IMR-90 (cell line): ENCODE results near the gene TMEM63C. TPM values are rescaled to one million over a fixed set of nuclear protein-coding genes. Genes with fewer than 3 reads are reported as not detected.

Experiments
- ATAC-seq: fragments of 200-7000 bp; cut with Tn5 transposase; 2 replicates; pipeline ENCODE4 v1.9.1; 2020; ENCODE audit warnings: low read depth, mild to moderate bottlenecking, moderate library complexity
- BruUV-seq: library from RNA; stranded (reverse); fragments of 400-500 nt; replicated peaks from 2 replicates; lab custom pipeline; 2021; lab: Mats Ljungman, UMichigan
- CTCF ChIA-PET: fragments of 300-600 bp; formaldehyde crosslinking; extraction: SDS; loops from one replicate; lab custom pipeline; 2021; ENCODE audit warnings: antibody characterized with exemption; lab: Yijun Ruan, JAX
- POLR2A ChIA-PET: fragments of 300-600 bp; sonication (Branson Sonifier 250); formaldehyde crosslinking; loops from one replicate; lab custom pipeline; 2022; ENCODE audit warnings: antibody characterized with exemption; ENCODE audit not compliant: unreplicated experiment; lab: Charles Lee
- DNase-seq: peaks from one replicate; pipeline ENCODE4 v3.0.0; 2013
- H2AFZ ChIP-seq: replicated peaks from 2 replicates; pipeline ENCODE3; 2013; ENCODE audit warnings: low read length, mild to moderate bottlenecking; ENCODE audit not compliant: poor library complexity
- H2AK5ac ChIP-seq: 2 replicates; pipeline ENCODE4 v1.6.1; 2013; ENCODE audit warnings: low read depth, low read length, inconsistent platforms
- H2AK9ac ChIP-seq: replicated peaks from 2 replicates; pipeline ENCODE3; 2013; ENCODE audit warnings: mild to moderate bottlenecking, low read depth, low read length, moderate library complexity; ENCODE audit not compliant: poor library complexity
- H2BK120ac ChIP-seq: 2 replicates; pipeline ENCODE4 v1.6.1; 2013; ENCODE audit warnings: low read depth, low read length, inconsistent platforms
- H2BK15ac ChIP-seq: 3 replicates; pipeline ENCODE4 v1.6.1; 2013; ENCODE audit warnings: low read depth, low read length, inconsistent platforms
- H2BK20ac ChIP-seq: 2 replicates; pipeline ENCODE4 v1.6.1; 2013; ENCODE audit warnings: low read depth, mild to moderate bottlenecking, inconsistent platforms, low read length, moderate library complexity
- H2BK5ac ChIP-seq: 2 replicates; pipeline ENCODE4 v1.6.1; 2013; ENCODE audit warnings: mild to moderate bottlenecking, low read depth, low read length, inconsistent platforms; ENCODE audit not compliant: poor library complexity, severe bottlenecking
- H3K14ac ChIP-seq: replicated peaks from 2 replicates; pipeline ENCODE4 v1.6.1; 2013; ENCODE audit warnings: low read depth, low read length, inconsistent platforms
- H3K18ac ChIP-seq: 2 replicates; pipeline ENCODE4 v1.6.1; 2013; ENCODE audit warnings: low read depth, low read length, control low read depth
- H3K23ac ChIP-seq: 2 replicates; pipeline ENCODE4 v1.6.1; 2013; ENCODE audit warnings: low read depth, low read length, inconsistent platforms
- H3K27ac ChIP-seq: 2 replicates; pipeline ENCODE4 v1.5.1; 2013; ENCODE audit warnings: mild to moderate bottlenecking, control low read depth, low read length; ENCODE audit not compliant: insufficient read depth
- H3K27me3 ChIP-seq: 2 replicates; pipeline ENCODE4 v1.6.1; 2013; ENCODE audit warnings: low read length; ENCODE audit not compliant: control insufficient read depth, insufficient read depth
- H3K36me3 ChIP-seq: 2 replicates; pipeline ENCODE4 v1.6.1; 2013; ENCODE audit warnings: low read length, mixed read lengths; ENCODE audit not compliant: control insufficient read depth, insufficient read depth
- H3K4ac ChIP-seq: 2 replicates; pipeline ENCODE4 v1.6.1; 2013; ENCODE audit warnings: low read depth, low read length, inconsistent platforms
- H3K4me1 ChIP-seq: 2 replicates; pipeline ENCODE4 v1.6.1; 2013; ENCODE audit warnings: low read length, mixed read lengths; ENCODE audit not compliant: control insufficient read depth, insufficient read depth
- H3K4me2 ChIP-seq: 2 replicates; pipeline ENCODE4 v1.6.1; 2013; ENCODE audit warnings: low read depth, mild to moderate bottlenecking, control low read depth, low read length, moderate library complexity
- H3K4me3 ChIP-seq: 2 replicates; pipeline ENCODE4 v1.5.1; 2013; ENCODE audit warnings: low read depth, mild to moderate bottlenecking, control low read depth, low read length, moderate library complexity; ENCODE audit not compliant: insufficient read depth
- H3K56ac ChIP-seq: 2 replicates; pipeline ENCODE4 v1.6.1; 2013; ENCODE audit warnings: low read length, inconsistent platforms; ENCODE audit not compliant: insufficient read depth; ENCODE audit errors: extremely low read depth
- H3K79me1 ChIP-seq, 2 experiments: 2 replicates each; pipeline ENCODE4 v1.6.1; 2013; ENCODE audit warnings: low read length in 2 of 2, inconsistent platforms in 1 of 2, low read depth in 1 of 2
- H3K9ac ChIP-seq: 2 replicates; pipeline ENCODE4 v1.6.1; 2013; ENCODE audit warnings: low read depth, low read length, control low read depth
- H3K9me1 ChIP-seq: 2 replicates; pipeline ENCODE4 v1.6.1; 2013; ENCODE audit warnings: low read length, inconsistent platforms; ENCODE audit not compliant: insufficient read depth
- H3K9me3 ChIP-seq: 2 replicates; pipeline ENCODE4 v1.6.1; 2013; ENCODE audit warnings: low read length; ENCODE audit not compliant: control insufficient read depth, insufficient read depth
- H4K20me1 ChIP-seq: 2 replicates; pipeline ENCODE4 v1.6.1; 2013; ENCODE audit warnings: low read length, inconsistent platforms; ENCODE audit not compliant: insufficient read depth
- H4K5ac ChIP-seq: 2 replicates; pipeline ENCODE4 v1.6.1; 2013; ENCODE audit warnings: mild to moderate bottlenecking, low read depth, low read length, control low read depth
- H4K8ac ChIP-seq, 2 experiments: 2 replicates each; pipeline ENCODE4 v1.6.1; 2013; ENCODE audit warnings: low read depth in 2 of 2, low read length in 2 of 2, control low read depth in 1 of 2, inconsistent platforms in 1 of 2
- H4K91ac ChIP-seq: 2 replicates; pipeline ENCODE4 v1.6.1; 2013; ENCODE audit warnings: low read depth, low read length, inconsistent platforms; ENCODE audit not compliant: insufficient read depth
- CHD1 ChIP-seq: IDR thresholded peaks from 2 replicates; pipeline ENCODE4 v1.6.1; 2012; ENCODE audit warnings: low read depth, low read length, improper control_type of control experiment
- MAFK ChIP-seq: IDR thresholded peaks from 2 replicates; pipeline ENCODE4 v1.6.1; 2012; ENCODE audit warnings: low read depth, low read length, improper control_type of control experiment
- POLR2A ChIP-seq: IDR thresholded peaks from 2 replicates; pipeline ENCODE4 v1.6.1; 2012; ENCODE audit warnings: mild to moderate bottlenecking, low read depth, low read length
- RAD21 ChIP-seq: IDR thresholded peaks from 2 replicates; pipeline ENCODE4 v1.6.1; 2012; ENCODE audit warnings: low read length, improper control_type of control experiment
- RCOR1 ChIP-seq: IDR thresholded peaks from 2 replicates; pipeline ENCODE4 v1.6.1; 2012; ENCODE audit warnings: mild to moderate bottlenecking, low read length, improper control_type of control experiment; ENCODE audit not compliant: insufficient replicate concordance
- SMC3 ChIP-seq: fragments of 150-350 bp; IDR thresholded peaks from 2 replicates; pipeline ENCODE4 v1.6.1; 2016; ENCODE audit warnings: low read depth, mild to moderate bottlenecking, antibody characterized with exemption, low read length, moderate library complexity
- WGBS, 2 experiments: methylation state at CpG; one replicate each; pipeline versions ENCODE4 v1.1.5 to v1.1.7; 2013; ENCODE audit warnings: missing lambda C conversion rate in 2 of 2; ENCODE audit not compliant: insufficient read length in 1 of 2; ENCODE audit errors: extremely low coverage in 2 of 2; 5-methylcytosine and 5-hydroxymethylcytosine counted together
- dilution Hi-C: fragments of 300-500 bp; cut with HindIII; formaldehyde crosslinking; loops from one replicate; pipeline ENCODE4 v1.14.3; 2018; ENCODE audit warnings: low sequenced_read_pairs; ENCODE audit not compliant: unreplicated experiment
- in situ Hi-C: fragments of 300-500 bp; cut with MboI; formaldehyde crosslinking; loops from 3 replicates; pipeline ENCODE4 v1.14.3; 2019; ENCODE audit warnings: low sequenced_read_pairs, inconsistent platforms, mixed read lengths
- intact Hi-C: fragments of 100-400 bp; cut with micrococcal nuclease; formaldehyde crosslinking; loops from 2 replicates; pipeline ENCODE4 v1.10.0; 2022
- polyA plus RNA-seq, 3 experiments: library from polyadenylated mRNA; depleted of rRNA; stranded (reverse); fragments of >200 nt; gene quantifications; 2 replicates each; pipeline ENCODE4 v1.2.3, GENCODE V29; 2012; ENCODE audit warnings: low replicate concordance in 1 of 3
- total RNA-seq: library from RNA; depleted of rRNA; stranded (reverse); fragments of >200 nt; gene quantifications from 2 replicates; pipeline ENCODE4 v1.2.3, GENCODE V29; 2012

TMEM63C gene
- total and polyA plus RNA-seq, 2 of the 4 experiments (the other 2 are of a cell fraction) = under 0.01 TPM; not detected in 1

- Histone ChIP-seq H3K27ac (no peak overlapping the region), H3K9me1 (no peaks in the 10 kb centered on the region), H3K27me3 (peaks cover 6% of the 10 kb centered on the region; the same call in 1 of the 2 replicates), H3K4me2 (no peak overlapping the region), H2BK5ac (no peak overlapping the region), H3K23ac (no peak overlapping the region), H3K4me3 (no peak overlapping the region), H2BK20ac (no peak overlapping the region), H3K18ac (no peak overlapping the region), H2AK5ac (no peak overlapping the region), H4K20me1 (no peaks in the 10 kb centered on the region), H2AFZ (no peak overlapping the region), H3K4ac (no peak overlapping the region), H4K91ac (no peak overlapping the region), H3K9ac (no peak overlapping the region), H2BK120ac (no peak overlapping the region), H3K4me1 (no peaks in the 10 kb centered on the region), H3K56ac (no peak overlapping the region), H3K79me1 (no peaks in the 10 kb centered on the region), H3K14ac (no peak overlapping the region), H4K8ac (no peak overlapping the region), H2AK9ac (no peak overlapping the region), H2BK15ac (no peak overlapping the region), H3K9me3 (no peaks in the 10 kb centered on the region), H4K5ac (no peak overlapping the region), H3K36me3 (no peaks in the 10 kb centered on the region)
- in situ Hi-C loops = no loop called here
- ChIA-PET CTCF (no interaction called here), POLR2A (no interaction called here)
- no TSS peak for BruUV-seq
- dilution Hi-C loops = no loop called here
- ATAC-seq (no peak), DNase-seq (no peak)
- WGBS, 2 experiments = 60% methylated on average over 1 of the region's 24 CpGs; no CpG with 5 or more reads in 1 of the 2 experiments
- no peak for TF ChIP-seq CHD1
- no peak for TF ChIP-seq POLR2A
- no peak for TF ChIP-seq SMC3
- TF ChIP-seq RAD21 = no peak
- TF ChIP-seq MAFK = no peak
- no peak for TF ChIP-seq RCOR1
- intact Hi-C loops = no loop called here
Measured at GRCh38 chr14:77220246-77221017, 38.8 kb downstream of the TMEM63C start.
